ENCODE data around the gene ROBO2.

ROBO2 gene

DNA sequence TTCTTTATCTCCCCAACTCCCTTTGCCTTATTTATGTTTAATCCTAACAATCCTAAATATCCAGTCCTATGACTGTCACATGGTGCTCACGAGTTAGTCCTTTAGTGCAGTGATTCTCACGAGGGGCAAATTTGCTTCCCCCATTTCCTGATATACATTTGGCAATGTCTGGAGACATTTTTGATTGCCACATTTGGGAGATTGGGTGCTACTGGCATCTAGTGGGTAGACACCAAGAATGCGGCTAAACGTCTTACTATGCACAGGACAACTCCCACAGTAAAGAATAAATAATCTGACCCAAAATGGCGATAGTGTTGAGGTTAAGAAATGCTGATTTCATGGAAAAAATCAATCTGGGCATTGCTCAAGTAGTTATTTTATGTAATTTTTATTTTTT lies 466.5 kb downstream of the ROBO2 start:
- in situ Hi-C loops (cut with HindIII; ENCODE audit: low pct_ligation_motif_present, low sequenced_read_pairs): no loop called here
- TF ChIP-seq CTCF (IDR thresholded peaks at IDR 0.05; ENCODE audit: low read depth, low read length, missing control alignments): no peak
- Histone ChIP-seq H3K4me3 (ENCODE audit: low read depth, low read length) (no peak overlapping the region), H3K27me3 (replicated peaks) (no peaks in the 10 kb centered on the region), H3K27ac (no peak overlapping the region), H3K36me3 (replicated peaks) (no peaks in the 10 kb centered on the region)
- DNase-seq: no peak

DNA sequence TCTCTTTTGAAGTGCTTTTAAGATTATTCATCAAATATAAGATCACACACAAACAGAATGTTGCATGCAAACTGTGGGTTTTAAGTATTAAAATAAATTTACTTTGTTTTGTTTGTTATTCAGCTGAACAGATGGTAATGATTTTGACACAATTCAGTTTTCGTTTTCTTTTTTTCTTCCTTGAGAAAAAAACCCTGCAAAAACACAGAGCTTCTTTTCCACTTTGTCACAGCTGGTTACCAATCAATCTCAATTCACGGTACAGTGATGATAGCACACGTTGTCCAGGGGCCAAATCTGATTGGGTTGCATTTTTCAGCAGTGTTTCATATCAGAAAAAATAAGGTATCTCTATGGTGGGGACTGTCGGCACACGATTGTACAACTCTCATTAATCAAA lies 473.6 kb downstream of the ROBO2 start:
- DNase-seq: no peak
- H3K36me3 ChIP-seq (replicated peaks): no peaks in the 10 kb centered on the region
- no peak for TF ChIP-seq CTCF (IDR thresholded peaks at IDR 0.05; ENCODE audit: low read depth, low read length, missing control alignments)

GRCh38 chr3:77514766-77515165 lies 474.9 kb downstream of the ROBO2 start:
- in situ Hi-C loops (cut with HindIII; ENCODE audit: low pct_ligation_motif_present, low sequenced_read_pairs): no loop called here
- no peaks in the 10 kb centered on the region for H3K27me3 ChIP-seq (replicated peaks)
- no peak overlapping the region for H3K27ac ChIP-seq
- H3K4me3 ChIP-seq (ENCODE audit: low read depth, low read length): no peak overlapping the region
- no peak for DNase-seq
- no peak for TF ChIP-seq CTCF (IDR thresholded peaks at IDR 0.05; ENCODE audit: low read depth, low read length, missing control alignments)
- no peaks in the 10 kb centered on the region for H3K36me3 ChIP-seq (replicated peaks)

More for the DNA sequence above, 473.6 kb downstream of the ROBO2 start:
- H3K27me3 ChIP-seq (replicated peaks): no peaks in the 10 kb centered on the region
- H3K27ac ChIP-seq: no peak overlapping the region
- in situ Hi-C loops (cut with HindIII; ENCODE audit: low pct_ligation_motif_present, low sequenced_read_pairs): no loop called here
- H3K4me3 ChIP-seq (ENCODE audit: low read depth, low read length): no peak overlapping the region

- no peaks in the 10 kb centered on the region for H3K36me3 ChIP-seq (replicated peaks)
- H3K27me3 ChIP-seq (replicated peaks): no peaks in the 10 kb centered on the region
- no peak for TF ChIP-seq CTCF (IDR thresholded peaks at IDR 0.05; ENCODE audit: low read depth, low read length, missing control alignments)
- no peak overlapping the region for H3K27ac ChIP-seq
- no peak overlapping the region for H3K4me3 ChIP-seq (ENCODE audit: low read depth, low read length)
- no peak for DNase-seq
- in situ Hi-C loops (cut with HindIII; ENCODE audit: low pct_ligation_motif_present, low sequenced_read_pairs): no loop called here
Measured at GRCh38 chr3:77524463-77524862, 484.6 kb downstream of the ROBO2 start.

GRCh38 chr3:77524946-77525682 lies 485.2 kb downstream of the ROBO2 start:
- TF ChIP-seq CTCF (IDR thresholded peaks at IDR 0.05; ENCODE audit: low read depth, low read length, missing control alignments): no peak
- no peak overlapping the region for H3K4me3 ChIP-seq (ENCODE audit: low read depth, low read length)
- H3K27ac ChIP-seq: no peak overlapping the region
- H3K27me3 ChIP-seq (replicated peaks): no peaks in the 10 kb centered on the region
- no peaks in the 10 kb centered on the region for H3K36me3 ChIP-seq (replicated peaks)
- in situ Hi-C loops (cut with HindIII; ENCODE audit: low pct_ligation_motif_present, low sequenced_read_pairs): no loop called here
- DNase-seq: no peak
